ENCODE data around the gene DZANK1.
"Not testable (repeated sequence)": the region's sequence is repeated elsewhere in the genome, so short reads cannot be mapped to it uniquely, and the experiment has no call there.

Gene DZANK1

GRCh38 chr20:18431206-18431605 lies 35.6 kb downstream of the DZANK1 start:
- DNase-seq, result no peak

- no peak for DNase-seq
Measured at GRCh38 chr20:18430172-18430826, 36.5 kb downstream of the DZANK1 start.

- DNase-seq, result no peak
Measured at GRCh38 chr20:18428490-18429173, 38.2 kb downstream of the DZANK1 start.

GRCh38 chr20:18427214-18427613 lies 39.6 kb downstream of the DZANK1 start:
- DNase-seq, result no peak

GRCh38 chr20:18421608-18422007 lies 45.2 kb downstream of the DZANK1 start:
- DNase-seq, result no peak

GRCh38 chr20:18416486-18416885 lies 50.3 kb downstream of the DZANK1 start:
- DNase-seq, result no peak

GRCh38 chr20:18414140-18414539 lies 52.7 kb downstream of the DZANK1 start:
- DNase-seq, result no peak

GRCh38 chr20:18412221-18412901 lies 54.5 kb downstream of the DZANK1 start:
- no peak for DNase-seq

GRCh38 chr20:18405826-18406225 lies 61.0 kb downstream of the DZANK1 start:
- DNase-seq, result no peak

GRCh38 chr20:18404172-18404571 lies 62.7 kb downstream of the DZANK1 start:
- no peak for DNase-seq

GRCh38 chr20:18403269-18403668 lies 63.6 kb downstream of the DZANK1 start:
- DNase-seq, result no peak

GRCh38 chr20:18401305-18401704 lies 65.5 kb downstream of the DZANK1 start:
- no peak for DNase-seq

GRCh38 chr20:18400460-18400859 lies 66.4 kb downstream of the DZANK1 start:
- no peak for DNase-seq

GRCh38 chr20:18398713-18399112 lies 68.1 kb downstream of the DZANK1 start:
- not testable (repeated sequence) for DNase-seq

- DNase-seq, result no peak
Measured at GRCh38 chr20:18397030-18397429, 69.8 kb downstream of the DZANK1 start.

- no peak for DNase-seq
Measured at GRCh38 chr20:18395544-18395943, 71.3 kb downstream of the DZANK1 start.

- no peak for DNase-seq
Measured at GRCh38 chr20:18394363-18394762, 72.5 kb downstream of the DZANK1 start.

- no peak for DNase-seq
Measured at GRCh38 chr20:18391686-18392085, 75.1 kb downstream of the DZANK1 start.

- no peak for DNase-seq
Measured at GRCh38 chr20:18390201-18390600, 76.6 kb downstream of the DZANK1 start.

- no peak for DNase-seq
Measured at GRCh38 chr20:18388860-18389259, 78.0 kb downstream of the DZANK1 start.

- no peak for DNase-seq
Measured at GRCh38 chr20:18380908-18381529, 85.8 kb downstream of the DZANK1 start.

- no peak for DNase-seq
Measured at GRCh38 chr20:18377896-18378481, 88.8 kb downstream of the DZANK1 start.

GRCh38 chr20:18375551-18375950 lies 91.3 kb downstream of the DZANK1 start:
- DNase-seq, result not testable (repeated sequence)
